Endothelial cell of umbilical vein (primary cell): Measurements from ENCODE around the gene CD8B2.
"Not testable (repeated sequence)": the region's sequence is repeated elsewhere in the genome, so short reads cannot be mapped to it uniquely, and the experiment has no call there.

Source experiments
- CTCF ChIP-seq, 2 donors: IDR thresholded peaks; 1 replicate in 1 of 2; 2 replicates in 1 of 2; pipeline ENCODE4 v1.5.1; 2011; ENCODE audit warnings: low read length in 2 of 2, mild to moderate bottlenecking in 2 of 2, moderate library complexity in 2 of 2, control low read depth in 1 of 2, inconsistent platforms in 1 of 2, low read depth in 1 of 2; ENCODE audit not compliant: insufficient read depth in 1 of 2; ENCODE audit errors: extremely low read depth in 1 of 2
- EZH2 ChIP-seq: IDR thresholded peaks from 2 replicates; pipeline ENCODE4 v1.6.1; 2012; ENCODE audit warnings: borderline replicate concordance, low read depth, mild to moderate bottlenecking, moderate library complexity, low read length, inconsistent platforms; ENCODE audit not compliant: severe bottlenecking
- FOS ChIP-seq: IDR thresholded peaks from 2 replicates; pipeline ENCODE4 v1.6.1; 2011; ENCODE audit warnings: mild to moderate bottlenecking, low read length, moderate library complexity, borderline replicate concordance; ENCODE audit not compliant: insufficient read depth
- GATA2 ChIP-seq: IDR thresholded peaks from 2 replicates; pipeline ENCODE4 v1.7.0; 2011; ENCODE audit warnings: low read depth, mild to moderate bottlenecking, moderate library complexity, mixed read lengths, low read length; ENCODE audit not compliant: insufficient read length, insufficient read depth
- JUN ChIP-seq: IDR thresholded peaks from 2 replicates; pipeline ENCODE4 v1.6.1; 2011; ENCODE audit warnings: borderline replicate concordance, low read depth; ENCODE audit not compliant: insufficient read length, insufficient read depth
- MAX ChIP-seq: IDR thresholded peaks from 2 replicates; pipeline ENCODE4 v1.6.1; 2011; ENCODE audit not compliant: insufficient read depth, insufficient read length
- MYC ChIP-seq: IDR thresholded peaks from one replicate; pipeline ENCODE4 v1.6.1; 2011; ENCODE audit warnings: mild to moderate bottlenecking, low read depth, low read length
- POLR2A ChIP-seq: IDR thresholded peaks from 2 replicates; pipeline ENCODE4 v1.6.1; 2012; ENCODE audit warnings: low read depth, mild to moderate bottlenecking, control low read depth, low read length
- POLR2AphosphoS5 ChIP-seq: IDR thresholded peaks from 2 replicates; pipeline ENCODE4 v1.6.1; 2012; ENCODE audit warnings: low read depth, mild to moderate bottlenecking, control low read depth, low read length, moderate library complexity; ENCODE audit not compliant: insufficient read depth

- not testable (repeated sequence) for TF ChIP-seq POLR2A; MAX; CTCF (IDR thresholded peaks at IDR 0.05; ENCODE audit: extremely low read depth in 1 of 2, insufficient read depth in 1 of 2, low read depth in 1 of 2, low read length in 2 of 2); EZH2; POLR2AphosphoS5; FOS; JUN; MYC; GATA2
Measured at GRCh38 chr2:106500350-106500749, 13.2 kb downstream of the CD8B2 start.
